ENCODE results near the gene POF1B. TPM values are rescaled to one million over a fixed set of nuclear protein-coding genes. Genes with fewer than 3 reads are reported as not detected.

POF1B gene
- total and polyA plus RNA-seq, 2 donors from 2014 or later, result 0.62 to 13.1 TPM

DNA sequence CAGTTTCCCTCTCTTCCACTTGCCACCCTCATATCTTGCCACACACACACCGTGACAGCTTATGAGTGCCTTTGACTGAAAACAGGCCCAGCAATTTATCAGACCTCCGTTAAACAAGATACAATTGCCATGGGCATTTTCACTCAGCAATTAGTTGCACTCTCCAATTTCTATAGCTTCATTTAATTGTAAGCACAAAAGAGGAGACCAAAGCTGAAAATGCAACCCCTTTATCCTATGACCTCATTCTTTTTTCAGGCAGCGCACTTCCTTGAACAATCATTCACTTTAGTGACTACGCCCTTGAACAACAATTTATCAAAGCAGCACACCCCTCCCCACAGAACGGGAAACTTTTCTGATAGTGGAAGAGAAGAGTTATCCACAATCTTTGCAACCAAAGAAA lies 4.1 kb downstream of the POF1B start:
- H3K27ac ChIP-seq (ENCODE audit: low read depth in 2 of 2, low read length in 2 of 2), result no peak overlapping the region
- TF ChIP-seq, protein P1, sequence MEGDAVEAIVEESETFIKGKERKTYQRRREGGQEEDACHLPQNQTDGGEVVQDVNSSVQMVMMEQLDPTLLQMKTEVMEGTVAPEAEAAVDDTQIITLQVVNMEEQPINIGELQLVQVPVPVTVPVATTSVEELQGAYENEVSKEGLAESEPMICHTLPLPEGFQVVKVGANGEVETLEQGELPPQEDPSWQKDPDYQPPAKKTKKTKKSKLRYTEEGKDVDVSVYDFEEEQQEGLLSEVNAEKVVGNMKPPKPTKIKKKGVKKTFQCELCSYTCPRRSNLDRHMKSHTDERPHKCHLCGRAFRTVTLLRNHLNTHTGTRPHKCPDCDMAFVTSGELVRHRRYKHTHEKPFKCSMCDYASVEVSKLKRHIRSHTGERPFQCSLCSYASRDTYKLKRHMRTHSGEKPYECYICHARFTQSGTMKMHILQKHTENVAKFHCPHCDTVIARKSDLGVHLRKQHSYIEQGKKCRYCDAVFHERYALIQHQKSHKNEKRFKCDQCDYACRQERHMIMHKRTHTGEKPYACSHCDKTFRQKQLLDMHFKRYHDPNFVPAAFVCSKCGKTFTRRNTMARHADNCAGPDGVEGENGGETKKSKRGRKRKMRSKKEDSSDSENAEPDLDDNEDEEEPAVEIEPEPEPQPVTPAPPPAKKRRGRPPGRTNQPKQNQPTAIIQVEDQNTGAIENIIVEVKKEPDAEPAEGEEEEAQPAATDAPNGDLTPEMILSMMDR (IDR thresholded peaks at IDR 0.05; ENCODE audit: borderline replicate concordance, extremely low read depth, insufficient read depth), result no peak
- no peaks in the 10 kb centered on the region for H3K36me3 ChIP-seq (ENCODE audit: control insufficient read depth in 2 of 3, insufficient read depth in 3 of 3, low read length in 3 of 3)
- H3K27me3 ChIP-seq (ENCODE audit: control insufficient read depth, insufficient read depth, low read length), result no peaks in the 10 kb centered on the region
- no peaks in the 10 kb centered on the region for H3K9me3 ChIP-seq (ENCODE audit: control insufficient read depth in 2 of 3, insufficient read depth in 1 of 3, low read length in 3 of 3)
- no peaks in the 10 kb centered on the region for H3K4me1 ChIP-seq (ENCODE audit: control insufficient read depth in 2 of 3, insufficient read depth in 2 of 3, low read depth in 1 of 3, low read length in 3 of 3)
- DNase-seq (no peak), FAIRE-seq (no peak)
- intact Hi-C loops (cut with DNase I), result no loop called here
- H3K4me3 ChIP-seq (ENCODE audit: low read length in 3 of 3), result no peak overlapping the region
- no peak overlapping the region for H3K9ac ChIP-seq (ENCODE audit: low read length in 3 of 3)

DNA sequence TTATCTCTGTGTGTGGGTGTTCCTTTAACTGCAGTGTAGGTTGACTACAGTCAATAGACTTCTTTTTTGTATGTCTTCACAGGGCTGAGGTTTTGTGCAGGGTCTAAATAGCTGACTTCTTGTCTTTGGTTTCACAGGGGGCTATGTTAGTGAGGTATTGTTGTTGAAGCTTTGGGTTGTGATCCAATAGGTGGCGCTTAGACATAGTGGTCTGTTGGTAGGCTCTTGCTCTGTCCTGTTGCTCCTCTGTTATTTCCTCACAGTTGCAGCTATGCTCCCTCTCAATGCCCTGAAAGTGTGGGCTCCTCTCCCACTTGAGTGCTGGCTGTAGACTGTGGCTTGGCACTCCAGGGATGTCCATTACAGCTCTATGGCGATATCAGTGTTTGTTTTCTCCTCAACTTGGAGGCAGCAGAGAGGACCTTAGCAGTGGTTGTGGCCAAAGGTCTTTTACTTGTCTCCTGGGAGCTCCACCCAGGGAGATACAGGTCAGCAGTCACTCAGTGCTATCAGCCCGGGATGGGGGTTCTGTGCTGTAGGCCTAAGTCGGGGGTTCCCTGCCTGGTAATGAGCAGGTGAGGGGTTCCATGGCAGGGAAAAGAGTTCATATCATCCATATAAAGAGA lies 14.0 kb downstream of the POF1B start:
- H3K9me3 ChIP-seq (ENCODE audit: control insufficient read depth in 2 of 3, insufficient read depth in 1 of 3, low read length in 3 of 3), result no peaks in the 10 kb centered on the region
- DNase-seq, result no peak

DNA sequence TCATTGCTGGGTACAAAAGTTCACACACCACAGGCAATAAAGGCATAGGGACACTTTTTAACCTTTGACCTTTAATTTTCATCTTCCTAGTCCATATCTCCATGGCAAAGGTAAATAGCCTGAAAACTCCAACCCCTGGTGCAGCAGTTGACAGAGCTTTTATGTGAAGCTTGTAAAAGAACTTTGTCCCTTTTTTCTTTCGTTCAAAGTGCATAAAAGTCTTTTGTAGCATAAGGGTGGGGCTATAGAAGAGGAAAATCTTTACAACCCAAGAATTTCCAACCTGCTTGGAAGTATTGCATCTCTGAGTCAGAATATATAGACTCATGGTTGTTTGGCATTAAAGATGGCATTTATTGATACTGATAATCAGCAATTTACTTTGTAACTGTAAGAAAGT lies 20.4 kb downstream of the POF1B start:
- FAIRE-seq (no peak), DNase-seq (no peak)
- no peaks in the 10 kb centered on the region for H3K9me3 ChIP-seq (ENCODE audit: control insufficient read depth in 2 of 3, insufficient read depth in 1 of 3, low read length in 3 of 3)
- no peaks in the 10 kb centered on the region for H3K4me1 ChIP-seq (ENCODE audit: control insufficient read depth in 2 of 3, insufficient read depth in 2 of 3, low read depth in 1 of 3, low read length in 3 of 3)
- no peak overlapping the region for H3K27ac ChIP-seq (ENCODE audit: low read depth in 2 of 2, low read length in 2 of 2)
- no peak overlapping the region for H3K9ac ChIP-seq (ENCODE audit: low read length in 3 of 3)
- intact Hi-C loops (cut with DNase I), result no loop called here
- H3K4me3 ChIP-seq (ENCODE audit: low read length in 3 of 3), result no peak overlapping the region
- H3K27me3 ChIP-seq (ENCODE audit: control insufficient read depth, insufficient read depth, low read length), result no peaks in the 10 kb centered on the region
- H3K36me3 ChIP-seq (ENCODE audit: control insufficient read depth in 2 of 3, insufficient read depth in 3 of 3, low read length in 3 of 3), result no peaks in the 10 kb centered on the region
- TF ChIP-seq, protein P1 (IDR thresholded peaks at IDR 0.05; ENCODE audit: borderline replicate concordance, extremely low read depth, insufficient read depth), result no peak

More for the DNA sequence above, 14.0 kb downstream of the POF1B start:
- no peak overlapping the region for H3K9ac ChIP-seq (ENCODE audit: low read length in 3 of 3)
- no peaks in the 10 kb centered on the region for H3K27me3 ChIP-seq (ENCODE audit: control insufficient read depth, insufficient read depth, low read length)
- no peaks in the 10 kb centered on the region for H3K36me3 ChIP-seq (ENCODE audit: control insufficient read depth in 2 of 3, insufficient read depth in 3 of 3, low read length in 3 of 3)
- no peak overlapping the region for H3K4me3 ChIP-seq (ENCODE audit: low read length in 3 of 3)
- TF ChIP-seq, protein P1 (IDR thresholded peaks at IDR 0.05; ENCODE audit: borderline replicate concordance, extremely low read depth, insufficient read depth), result no peak
- H3K27ac ChIP-seq (ENCODE audit: low read depth in 2 of 2, low read length in 2 of 2), result no peak overlapping the region
- intact Hi-C loops (cut with DNase I), result no loop called here
- no peaks in the 10 kb centered on the region for H3K4me1 ChIP-seq (ENCODE audit: control insufficient read depth in 2 of 3, insufficient read depth in 2 of 3, low read depth in 1 of 3, low read length in 3 of 3)
- no peak for FAIRE-seq

DNA sequence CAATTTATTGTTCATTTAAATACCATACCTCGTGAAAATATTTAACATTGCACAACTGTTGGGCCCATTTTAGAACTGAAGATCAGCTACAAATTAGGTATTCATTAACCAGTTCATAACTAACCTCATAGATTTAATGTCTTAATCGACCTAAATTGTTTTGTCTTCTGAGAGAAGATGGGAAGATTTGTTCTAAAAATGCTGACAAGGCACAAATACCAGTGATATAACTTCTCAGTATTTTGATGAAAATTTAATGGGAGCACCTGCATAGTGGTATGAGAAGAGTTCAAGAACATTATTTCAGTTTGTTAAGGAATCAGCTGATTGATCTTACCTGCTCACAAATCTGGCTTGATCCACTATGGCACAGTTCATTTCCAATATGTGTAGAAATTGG lies 33.9 kb downstream of the POF1B start:
- no peak overlapping the region for H3K9ac ChIP-seq (ENCODE audit: low read length in 3 of 3)
- no peak for FAIRE-seq
- H3K4me3 ChIP-seq (ENCODE audit: low read length in 3 of 3), result no peak overlapping the region
- H3K9me3 ChIP-seq (ENCODE audit: control insufficient read depth in 2 of 3, insufficient read depth in 1 of 3, low read length in 3 of 3), result no peaks in the 10 kb centered on the region
- H3K36me3 ChIP-seq (ENCODE audit: control insufficient read depth in 2 of 3, insufficient read depth in 3 of 3, low read length in 3 of 3), result no peaks in the 10 kb centered on the region
- H3K27ac ChIP-seq (ENCODE audit: low read depth in 2 of 2, low read length in 2 of 2), result no peak overlapping the region
- H3K4me1 ChIP-seq (ENCODE audit: control insufficient read depth in 2 of 3, insufficient read depth in 2 of 3, low read depth in 1 of 3, low read length in 3 of 3), result no peaks in the 10 kb centered on the region
- DNase-seq, result no peak
- intact Hi-C loops (cut with DNase I), result no loop called here
- H3K27me3 ChIP-seq (ENCODE audit: control insufficient read depth, insufficient read depth, low read length), result no peaks in the 10 kb centered on the region
- TF ChIP-seq, protein P1 (IDR thresholded peaks at IDR 0.05; ENCODE audit: borderline replicate concordance, extremely low read depth, insufficient read depth), result no peak
